Astrocyte of the cerebellum (primary cell): Measurements from ENCODE around the gene UBE3D.
"Not testable (repeated sequence)": the region's sequence is repeated elsewhere in the genome, so short reads cannot be mapped to it uniquely, and the experiment has no call there.

Source experiments
- DNase-seq: peaks from one replicate; pipeline ENCODE4 v3.0.0-alpha.2; 2011; ENCODE audit warnings: low read depth
- H3K4me3 ChIP-seq: 2 replicates; pipeline ENCODE4 v1.5.1; 2011; ENCODE audit warnings: mild to moderate bottlenecking, low read depth, low read length, moderate library complexity
- in situ Hi-C: cut with HindIII; loops from 2 replicates; pipeline ENCODE4 v1.10.0; 2017; ENCODE audit warnings: low sequenced_read_pairs
- TF ChIP-seq, protein P1 (sequence below): IDR thresholded peaks from 2 replicates; pipeline ENCODE4 v1.5.1; 2012; ENCODE audit warnings: low read length, low read depth, moderate library complexity, mild to moderate bottlenecking; ENCODE audit errors: missing control alignments

Gene UBE3D

DNA sequence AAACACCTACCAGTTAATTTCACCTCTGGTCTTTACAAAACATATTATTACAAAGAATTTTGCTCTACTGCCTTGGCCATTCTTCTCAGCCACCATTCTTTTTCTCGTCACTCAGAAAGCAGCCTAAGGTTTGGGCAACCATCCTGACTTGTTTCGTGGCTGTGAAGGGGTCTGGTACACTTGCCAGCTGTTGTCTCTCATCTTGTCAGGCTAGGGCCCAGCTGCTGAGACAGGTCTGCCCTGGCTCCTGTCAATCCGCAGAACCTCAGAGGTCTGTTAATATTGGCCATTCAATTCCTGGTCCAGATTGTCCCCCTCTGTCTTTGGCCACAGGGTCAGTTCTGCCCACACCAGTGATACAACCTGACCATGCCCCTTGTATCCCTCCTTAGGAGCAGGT lies 197.7 kb downstream of the UBE3D start:
- in situ Hi-C loops, result no loop called here
- TF ChIP-seq, protein P1, sequence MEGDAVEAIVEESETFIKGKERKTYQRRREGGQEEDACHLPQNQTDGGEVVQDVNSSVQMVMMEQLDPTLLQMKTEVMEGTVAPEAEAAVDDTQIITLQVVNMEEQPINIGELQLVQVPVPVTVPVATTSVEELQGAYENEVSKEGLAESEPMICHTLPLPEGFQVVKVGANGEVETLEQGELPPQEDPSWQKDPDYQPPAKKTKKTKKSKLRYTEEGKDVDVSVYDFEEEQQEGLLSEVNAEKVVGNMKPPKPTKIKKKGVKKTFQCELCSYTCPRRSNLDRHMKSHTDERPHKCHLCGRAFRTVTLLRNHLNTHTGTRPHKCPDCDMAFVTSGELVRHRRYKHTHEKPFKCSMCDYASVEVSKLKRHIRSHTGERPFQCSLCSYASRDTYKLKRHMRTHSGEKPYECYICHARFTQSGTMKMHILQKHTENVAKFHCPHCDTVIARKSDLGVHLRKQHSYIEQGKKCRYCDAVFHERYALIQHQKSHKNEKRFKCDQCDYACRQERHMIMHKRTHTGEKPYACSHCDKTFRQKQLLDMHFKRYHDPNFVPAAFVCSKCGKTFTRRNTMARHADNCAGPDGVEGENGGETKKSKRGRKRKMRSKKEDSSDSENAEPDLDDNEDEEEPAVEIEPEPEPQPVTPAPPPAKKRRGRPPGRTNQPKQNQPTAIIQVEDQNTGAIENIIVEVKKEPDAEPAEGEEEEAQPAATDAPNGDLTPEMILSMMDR, result no peak
- DNase-seq, result no peak
- H3K4me3 ChIP-seq, result no peak overlapping the region

DNA sequence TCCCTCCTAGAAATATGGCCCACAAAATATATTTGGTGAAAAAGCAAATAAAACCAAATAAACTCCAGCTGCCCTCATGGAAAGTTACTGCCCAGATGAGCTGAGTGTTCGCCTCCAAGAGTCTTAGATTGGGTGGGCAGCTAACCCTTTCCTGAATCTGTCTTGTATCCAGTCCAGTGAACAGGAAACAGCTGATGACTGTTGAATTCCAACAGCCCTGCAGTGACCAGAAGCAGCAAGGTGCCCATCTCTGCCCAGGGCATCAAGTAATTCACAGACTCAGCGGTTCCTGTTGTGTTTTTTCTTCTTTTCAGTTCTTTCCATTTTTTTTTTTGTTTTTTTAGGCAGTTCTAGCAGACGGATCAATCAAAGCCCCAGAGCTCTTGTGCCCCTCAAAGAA lies 199.2 kb downstream of the UBE3D start:
- in situ Hi-C loops, result no loop called here
- H3K4me3 ChIP-seq, result no peak overlapping the region
- no peak for DNase-seq
- TF ChIP-seq, protein P1, result no peak

DNA sequence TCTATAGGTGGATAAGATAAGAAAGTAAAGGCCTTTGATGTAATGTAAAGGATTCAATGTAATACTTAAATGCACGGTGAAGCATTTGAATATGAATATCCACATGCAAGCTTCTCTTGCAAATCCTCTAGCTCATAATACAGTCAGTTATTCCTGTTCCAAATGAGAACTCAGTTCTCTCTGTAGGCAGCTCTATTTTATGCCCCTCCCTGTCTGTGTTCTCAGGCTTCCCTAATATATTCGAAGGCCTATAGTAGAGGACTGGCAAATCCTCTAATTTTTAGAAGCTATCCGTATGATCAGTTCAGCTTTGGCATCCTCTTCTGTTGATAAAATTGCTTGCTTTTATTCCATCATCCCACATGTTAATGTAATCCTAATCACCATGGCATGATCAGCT lies 200.2 kb downstream of the UBE3D start:
- in situ Hi-C loops, result no loop called here
- TF ChIP-seq, protein P1, result no peak
- H3K4me3 ChIP-seq, result no peak overlapping the region
- DNase-seq, result no peak

DNA sequence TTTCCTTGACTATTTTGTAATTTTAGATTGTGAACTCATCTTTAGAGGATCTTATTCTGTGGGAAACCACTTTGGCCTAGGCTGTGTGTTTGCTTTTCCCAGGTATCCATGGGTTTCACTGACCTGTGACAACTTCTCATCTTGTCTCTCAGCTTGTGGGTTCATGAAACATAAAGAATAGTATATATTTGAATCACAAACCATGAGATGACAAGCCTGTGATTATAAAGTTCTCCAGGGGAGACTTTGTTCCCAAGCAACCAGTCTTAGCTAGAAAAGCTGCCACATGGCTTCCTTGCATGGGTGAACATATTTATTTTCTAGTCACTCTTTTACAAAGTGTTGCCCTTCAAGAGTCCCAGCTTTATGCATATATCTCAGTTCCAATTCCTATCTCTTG lies 201.9 kb downstream of the UBE3D start:
- no peak for DNase-seq
- in situ Hi-C loops, result no loop called here
- TF ChIP-seq, protein P1, result no peak
- H3K4me3 ChIP-seq, result no peak overlapping the region

DNA sequence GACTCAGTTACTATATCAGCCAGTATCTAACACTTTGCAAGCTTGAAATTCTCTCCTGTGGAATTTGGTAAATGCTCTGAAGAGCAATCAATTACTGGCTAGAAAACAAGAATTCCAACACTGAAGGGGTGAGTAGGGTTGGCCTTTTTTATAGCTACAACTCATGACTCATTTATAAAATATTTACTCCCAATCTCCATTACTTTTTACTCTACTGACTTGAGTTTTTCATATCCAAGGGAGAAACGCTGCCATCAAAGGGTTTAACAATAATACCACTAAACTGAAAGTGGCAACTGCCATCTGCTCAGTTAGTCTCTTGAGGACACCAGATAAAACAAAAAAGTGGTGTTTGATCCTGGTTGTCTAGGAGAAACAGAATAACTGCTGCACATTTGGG lies 203.1 kb downstream of the UBE3D start:
- DNase-seq, result peak; percentile 69
- TF ChIP-seq, protein P1, result no peak
- in situ Hi-C loops, result no loop called here
- H3K4me3 ChIP-seq, result no peak overlapping the region

DNA sequence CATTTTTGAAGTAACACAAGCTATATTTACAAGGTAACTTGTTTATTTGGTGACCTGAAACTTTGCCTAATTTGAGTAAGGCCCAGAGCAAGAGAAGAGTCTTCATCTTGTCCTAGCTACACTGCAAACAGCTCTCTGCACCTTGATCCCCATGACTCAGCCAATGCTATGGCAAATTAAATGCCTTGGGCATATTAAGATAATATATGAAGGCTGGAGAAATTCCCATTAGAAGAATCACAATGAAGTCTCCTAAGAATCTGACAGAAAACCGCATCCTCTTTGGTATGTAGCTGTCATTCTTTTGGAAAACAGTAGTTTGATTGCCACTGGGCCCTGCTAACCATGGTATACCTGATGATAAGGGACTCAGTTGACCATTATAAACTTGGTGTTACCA lies 204.5 kb downstream of the UBE3D start:
- TF ChIP-seq, protein P1, result no peak

DNA sequence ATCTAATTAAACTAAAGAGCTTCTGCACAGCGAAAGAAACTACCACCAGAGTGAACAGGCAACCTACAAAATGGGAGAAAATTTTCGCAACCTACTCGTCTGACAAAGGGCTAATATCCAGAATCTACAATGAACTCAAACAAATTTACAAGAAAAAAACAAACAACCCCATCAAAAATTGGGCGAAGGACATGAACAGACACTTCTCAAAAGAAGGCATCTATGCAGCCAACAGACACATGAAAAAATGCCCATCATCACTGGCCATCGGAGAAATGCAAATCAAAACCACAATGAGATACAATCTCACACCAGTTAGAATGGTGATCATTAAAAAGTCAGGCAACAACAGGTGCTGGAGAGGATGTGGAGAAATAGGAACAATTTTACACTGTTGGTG lies 209.6 kb downstream of the UBE3D start:
- in situ Hi-C loops, H3K4me3 ChIP-seq, DNase-seq: not testable (repeated sequence)

More for the DNA sequence above, 204.5 kb downstream of the UBE3D start:
- in situ Hi-C loops, result no loop called here
- H3K4me3 ChIP-seq, result no peak overlapping the region
- no peak for DNase-seq

DNA sequence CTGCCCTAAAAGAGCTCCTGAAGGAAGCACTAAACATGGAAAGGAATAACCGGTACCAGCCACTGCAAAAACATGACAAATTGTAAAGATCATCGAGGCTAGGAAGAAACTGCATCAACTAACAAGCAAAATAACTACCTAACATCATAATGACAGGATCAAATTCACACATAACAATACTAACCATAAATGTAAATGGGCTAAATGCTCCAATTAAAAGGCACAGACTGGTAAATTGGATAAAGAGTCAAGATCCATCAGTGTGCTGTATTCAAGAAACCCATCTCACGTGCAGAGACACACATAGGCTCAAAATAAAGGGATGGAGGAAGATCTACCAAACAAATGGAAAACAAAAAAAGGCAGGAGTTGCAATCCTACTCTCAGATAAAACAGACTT lies 212.7 kb downstream of the UBE3D start:
- in situ Hi-C loops, DNase-seq, H3K4me3 ChIP-seq: not testable (repeated sequence)
